Umbilical cord (tissue), 2 donors: ENCODE results near the gene GALNT9. TPM values are rescaled to one million over a fixed set of nuclear protein-coding genes. Genes with fewer than 3 reads are reported as not detected.

Source experiments
- DNase-seq: peaks from one replicate; pipeline ENCODE4 v3.0.0-alpha.2; 2015; ENCODE audit warnings: low spot score
- total RNA-seq: library from RNA; depleted of rRNA; stranded (reverse); fragments of >200 nt; gene quantifications from one replicate; pipeline ENCODE4 v1.2.3, GENCODE V29; 2014; ENCODE audit warnings: low replicate concordance; ENCODE audit not compliant: insufficient read depth

The GALNT9 gene
- total RNA-seq, 1 donor from 2014 or later = 1.9 TPM

- no peak for DNase-seq
Observed at GRCh38 chr12:132174015-132174838, 155.2 kb downstream of the GALNT9 start.

GRCh38 chr12:132173135-132174014 lies 156.0 kb downstream of the GALNT9 start:
- no peak for DNase-seq

- DNase-seq = no peak
Observed at GRCh38 chr12:132172619-132173018, 156.8 kb downstream of the GALNT9 start.

GRCh38 chr12:132171968-132172521 lies 157.3 kb downstream of the GALNT9 start:
- DNase-seq = no peak

GRCh38 chr12:132171293-132171967 lies 158.0 kb downstream of the GALNT9 start:
- no peak for DNase-seq

- DNase-seq = no peak
Observed at GRCh38 chr12:132170637-132171292, 158.6 kb downstream of the GALNT9 start.

GRCh38 chr12:132170094-132170636 lies 159.2 kb downstream of the GALNT9 start:
- DNase-seq = no peak

- no peak for DNase-seq
Observed at GRCh38 chr12:132169376-132169775, 160.0 kb downstream of the GALNT9 start.

GRCh38 chr12:132168311-132169031 lies 160.9 kb downstream of the GALNT9 start:
- DNase-seq = no peak

- no peak for DNase-seq
Observed at GRCh38 chr12:132167611-132168310, 161.6 kb downstream of the GALNT9 start.

GRCh38 chr12:132166801-132167591 lies 162.4 kb downstream of the GALNT9 start:
- no peak for DNase-seq

GRCh38 chr12:132166093-132166492 lies 163.3 kb downstream of the GALNT9 start:
- DNase-seq = no peak

- DNase-seq = no peak
Observed at GRCh38 chr12:132165584-132165983, 163.8 kb downstream of the GALNT9 start.

GRCh38 chr12:132164426-132164825 lies 165.0 kb downstream of the GALNT9 start:
- DNase-seq = no peak

- no peak for DNase-seq
Observed at GRCh38 chr12:132163911-132164288, 165.5 kb downstream of the GALNT9 start.

- no peak for DNase-seq
Observed at GRCh38 chr12:132163041-132163910, 166.1 kb downstream of the GALNT9 start.

GRCh38 chr12:132162508-132163031 lies 166.8 kb downstream of the GALNT9 start:
- DNase-seq = no peak
